Lower leg skin (tissue), 3 donors: Measurements from ENCODE around the gene ZNF138.

Source experiments
- CTCF ChIP-seq, 3 donors: fragments of 450-650 bp; IDR thresholded peaks; one replicate each; pipeline ENCODE4 v1.5.1; 2016; ENCODE audit warnings: antibody characterized with exemption in 3 of 3, mild to moderate bottlenecking in 3 of 3, moderate library complexity in 2 of 3
- POLR2A ChIP-seq, 2 donors: fragments of 450-650 bp; IDR thresholded peaks; one replicate each; pipeline ENCODE4 v1.6.1; 2016 to 2017; ENCODE audit warnings: antibody characterized with exemption in 2 of 2, mild to moderate bottlenecking in 1 of 2, moderate library complexity in 1 of 2

- TF ChIP-seq CTCF (IDR thresholded peaks at IDR 0.05): no peak
- no peak for TF ChIP-seq POLR2A (IDR thresholded peaks at IDR 0.05)
These were observed 86.4 kb downstream of the ZNF138 start for GRCh38 chr7:64880322-64881297.
